Effector memory CD4-positive, alpha-beta T cell (primary cell): ENCODE data around the gene RNF220.

Experiments used
- DNase-seq, 3 donors: peaks; one replicate each; pipeline ENCODE4 v3.0.0-alpha.2; 2020
- H3K27ac ChIP-seq: 2 replicates; pipeline ENCODE4 v1.7.0; 2013; ENCODE audit warnings: mild to moderate bottlenecking, low read length, moderate library complexity; ENCODE audit not compliant: insufficient read depth, poor library complexity, severe bottlenecking
- H3K27me3 ChIP-seq: replicated peaks from 2 replicates; pipeline ENCODE4 v1.7.0; 2013; ENCODE audit warnings: mild to moderate bottlenecking, low read length; ENCODE audit not compliant: insufficient read depth, control insufficient read depth, poor library complexity, severe bottlenecking
- H3K36me3 ChIP-seq: 2 replicates; pipeline ENCODE4 v1.7.0; 2013; ENCODE audit warnings: mild to moderate bottlenecking, low read length, moderate library complexity; ENCODE audit not compliant: control insufficient read depth, insufficient read depth
- H3K4me1 ChIP-seq: 2 replicates; pipeline ENCODE4 v1.7.0; 2013; ENCODE audit warnings: low read length, mild to moderate bottlenecking; ENCODE audit not compliant: control insufficient read depth, insufficient read depth, poor library complexity, severe bottlenecking
- H3K4me3 ChIP-seq: 2 replicates; pipeline ENCODE4 v1.7.0; 2013; ENCODE audit warnings: low read length, low read depth, mild to moderate bottlenecking; ENCODE audit not compliant: insufficient read depth, poor library complexity, severe bottlenecking
- H3K9me3 ChIP-seq: 2 replicates; pipeline ENCODE4 v1.7.0; 2013; ENCODE audit warnings: mild to moderate bottlenecking, low read length, moderate library complexity; ENCODE audit not compliant: control insufficient read depth

Gene RNF220

GRCh38 chr1:44575396-44575795 lies 170.3 kb downstream of the RNF220 start:
- no peaks in the 10 kb centered on the region for H3K27me3 ChIP-seq
- H3K4me1 ChIP-seq: no peaks in the 10 kb centered on the region
- no peak overlapping the region for H3K4me3 ChIP-seq

DNA sequence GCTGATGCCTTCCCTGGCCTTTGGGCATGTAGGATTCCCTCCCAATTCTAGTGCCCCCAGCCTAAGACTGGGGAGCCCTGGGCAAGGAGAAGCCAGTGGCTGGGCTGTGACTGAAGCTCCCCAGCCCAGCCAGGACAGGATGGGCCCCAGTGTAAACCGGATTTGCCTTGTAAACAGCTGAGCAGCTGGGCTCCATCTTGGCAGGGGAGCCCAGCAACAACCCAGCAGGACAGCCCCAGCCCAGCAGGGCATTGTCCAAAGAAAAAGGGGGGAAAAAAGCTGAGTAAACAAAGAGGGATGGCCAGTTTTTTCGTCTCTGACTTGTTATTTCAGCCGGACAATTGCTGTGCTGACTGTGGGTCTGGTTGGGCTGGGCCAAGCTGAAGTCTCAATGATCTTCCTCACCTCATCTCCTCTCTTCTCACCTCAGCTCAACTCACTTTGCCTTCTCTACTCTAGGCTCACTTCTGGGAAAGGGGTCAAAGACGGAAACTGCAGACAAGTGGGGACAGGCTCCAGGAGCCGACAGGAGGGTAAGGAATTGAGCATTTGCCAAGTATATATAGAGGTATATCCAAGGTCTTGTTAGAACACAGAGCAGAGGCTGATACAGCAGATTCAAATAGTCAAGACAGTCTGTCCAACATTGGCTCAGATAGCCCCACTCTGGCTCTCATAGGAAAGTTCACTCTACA lies 171.5 kb downstream of the RNF220 start:
- Histone ChIP-seq H3K4me1 (no peaks in the 10 kb centered on the region), H3K4me3 (no peak overlapping the region), H3K27me3 (no peaks in the 10 kb centered on the region), H3K36me3 (no peaks in the 10 kb centered on the region), H3K9me3 (no peaks in the 10 kb centered on the region), H3K27ac (no peak overlapping the region)
- no peak for DNase-seq

More at GRCh38 chr1:44575396-44575795, 170.3 kb downstream of the RNF220 start:
- DNase-seq: no peak
- Histone ChIP-seq H3K9me3 (no peaks in the 10 kb centered on the region), H3K27ac (no peak overlapping the region), H3K36me3 (no peaks in the 10 kb centered on the region)

GRCh38 chr1:44581205-44581604 lies 176.2 kb downstream of the RNF220 start:
- no peak for DNase-seq
- H3K27me3 ChIP-seq: peaks cover under 1% of the 10 kb centered on the region
- H3K4me1 ChIP-seq: no peaks in the 10 kb centered on the region
- H3K27ac ChIP-seq: no peak overlapping the region
- H3K36me3 ChIP-seq: no peaks in the 10 kb centered on the region
- H3K9me3 ChIP-seq: no peaks in the 10 kb centered on the region
- no peak overlapping the region for H3K4me3 ChIP-seq

GRCh38 chr1:44584167-44584566 lies 179.1 kb downstream of the RNF220 start:
- no peaks in the 10 kb centered on the region for H3K9me3 ChIP-seq
- no peak for DNase-seq
- H3K36me3 ChIP-seq: no peaks in the 10 kb centered on the region
- peaks cover 6% of the 10 kb centered on the region for H3K27me3 ChIP-seq
- no peaks in the 10 kb centered on the region for H3K4me1 ChIP-seq
- H3K27ac ChIP-seq: no peak overlapping the region
- no peak overlapping the region for H3K4me3 ChIP-seq

DNA sequence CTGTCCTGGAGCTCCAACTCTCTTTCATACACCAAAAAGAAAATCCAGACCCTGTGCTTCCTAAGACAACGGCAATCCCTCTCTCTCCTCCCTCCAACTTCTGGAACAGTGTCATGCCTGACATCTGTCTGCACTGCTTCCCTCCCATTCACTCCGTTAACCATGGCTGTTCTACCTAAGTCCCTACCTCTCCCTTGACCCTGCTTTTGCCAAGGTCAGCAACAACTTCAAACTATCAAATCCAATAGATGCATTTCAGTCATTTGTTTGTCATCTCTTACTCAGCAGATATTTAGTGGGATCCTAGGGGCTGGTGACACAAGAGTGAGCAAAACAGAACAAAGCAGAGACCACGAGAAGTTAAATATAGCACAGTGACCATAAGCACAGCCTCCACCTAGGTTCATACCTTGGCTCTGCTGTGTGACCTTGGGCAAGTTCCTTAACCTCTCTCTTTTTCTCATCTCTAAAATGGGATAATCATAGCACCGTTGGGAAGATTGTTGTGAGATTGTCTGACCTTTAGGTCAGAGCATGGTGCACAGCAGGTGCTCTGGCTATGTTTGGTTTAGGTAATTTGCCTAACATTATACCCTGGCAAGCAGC lies 180.4 kb downstream of the RNF220 start:
- no peak overlapping the region for H3K4me3 ChIP-seq
- H3K4me1 ChIP-seq: no peaks in the 10 kb centered on the region
- H3K9me3 ChIP-seq: no peaks in the 10 kb centered on the region
- H3K27me3 ChIP-seq: peaks cover 6% of the 10 kb centered on the region
- no peak for DNase-seq
- no peaks in the 10 kb centered on the region for H3K36me3 ChIP-seq
- no peak overlapping the region for H3K27ac ChIP-seq

- no peak overlapping the region for H3K27ac ChIP-seq
- H3K36me3 ChIP-seq: no peaks in the 10 kb centered on the region
- H3K27me3 ChIP-seq: peaks cover 6% of the 10 kb centered on the region
- H3K4me1 ChIP-seq: no peaks in the 10 kb centered on the region
- no peak overlapping the region for H3K4me3 ChIP-seq
- DNase-seq: no peak
- H3K9me3 ChIP-seq: no peaks in the 10 kb centered on the region
Observed at GRCh38 chr1:44587796-44588460, 182.9 kb downstream of the RNF220 start.

GRCh38 chr1:44588551-44589210 lies 183.6 kb downstream of the RNF220 start:
- DNase-seq: no peak
- H3K27ac ChIP-seq: no peak overlapping the region
- peaks cover 6% of the 10 kb centered on the region for H3K27me3 ChIP-seq
- H3K4me3 ChIP-seq: no peak overlapping the region
- H3K36me3 ChIP-seq: no peaks in the 10 kb centered on the region
- no peaks in the 10 kb centered on the region for H3K4me1 ChIP-seq
- no peaks in the 10 kb centered on the region for H3K9me3 ChIP-seq

GRCh38 chr1:44590475-44590874 lies 185.4 kb downstream of the RNF220 start:
- H3K4me1 ChIP-seq: no peaks in the 10 kb centered on the region
- H3K9me3 ChIP-seq: no peaks in the 10 kb centered on the region
- no peak overlapping the region for H3K27ac ChIP-seq
- DNase-seq: no peak
- H3K27me3 ChIP-seq: peaks cover 6% of the 10 kb centered on the region
- no peak overlapping the region for H3K4me3 ChIP-seq
- H3K36me3 ChIP-seq: no peaks in the 10 kb centered on the region

DNA sequence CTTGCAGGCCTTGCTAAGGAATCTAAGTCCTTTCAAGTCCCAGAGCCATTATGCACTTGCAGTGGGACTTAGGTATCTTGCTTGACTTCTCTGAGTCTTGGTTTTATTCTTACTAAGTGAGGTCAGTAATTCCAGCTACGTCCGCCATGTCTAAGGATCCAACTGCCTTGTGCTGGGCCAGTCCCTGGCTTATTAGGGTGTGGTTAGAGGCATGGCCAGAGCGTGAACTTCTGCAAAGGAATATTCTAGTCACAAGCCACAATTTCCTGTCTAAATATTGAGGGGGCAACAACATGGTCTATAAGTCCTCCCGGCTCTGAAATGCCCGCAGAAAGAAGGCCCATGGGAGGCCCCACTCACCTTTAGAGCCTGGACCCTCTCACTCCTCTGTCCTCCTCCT lies 186.3 kb downstream of the RNF220 start:
- Histone ChIP-seq H3K4me3 (no peak overlapping the region), H3K27ac (no peak overlapping the region), H3K9me3 (no peaks in the 10 kb centered on the region), H3K4me1 (no peaks in the 10 kb centered on the region), H3K27me3 (peaks cover 3% of the 10 kb centered on the region), H3K36me3 (no peaks in the 10 kb centered on the region)
- no peak for DNase-seq
